H4 (cell line): ENCODE data around the gene KCNQ2. TPM values are rescaled to one million over a fixed set of nuclear protein-coding genes. Genes with fewer than 3 reads are reported as not detected.

Source experiments
- DNase-seq: peaks from one replicate; pipeline ENCODE4 v3.0.0-alpha.2; 2015; ENCODE audit warnings: low spot score
- total RNA-seq: library from RNA; depleted of rRNA; stranded (reverse); fragments of >200 nt; shearing (Covaris generic); gene quantifications from 2 replicates; pipeline ENCODE4 v1.2.3, GENCODE V29; 2014

Gene KCNQ2
- total RNA-seq, 1 experiment from 2014 or later = 6.6 TPM

GRCh38 chr20:63454731-63455567, 17.5 kb downstream of the KCNQ2 start:
- no peak for DNase-seq

DNA sequence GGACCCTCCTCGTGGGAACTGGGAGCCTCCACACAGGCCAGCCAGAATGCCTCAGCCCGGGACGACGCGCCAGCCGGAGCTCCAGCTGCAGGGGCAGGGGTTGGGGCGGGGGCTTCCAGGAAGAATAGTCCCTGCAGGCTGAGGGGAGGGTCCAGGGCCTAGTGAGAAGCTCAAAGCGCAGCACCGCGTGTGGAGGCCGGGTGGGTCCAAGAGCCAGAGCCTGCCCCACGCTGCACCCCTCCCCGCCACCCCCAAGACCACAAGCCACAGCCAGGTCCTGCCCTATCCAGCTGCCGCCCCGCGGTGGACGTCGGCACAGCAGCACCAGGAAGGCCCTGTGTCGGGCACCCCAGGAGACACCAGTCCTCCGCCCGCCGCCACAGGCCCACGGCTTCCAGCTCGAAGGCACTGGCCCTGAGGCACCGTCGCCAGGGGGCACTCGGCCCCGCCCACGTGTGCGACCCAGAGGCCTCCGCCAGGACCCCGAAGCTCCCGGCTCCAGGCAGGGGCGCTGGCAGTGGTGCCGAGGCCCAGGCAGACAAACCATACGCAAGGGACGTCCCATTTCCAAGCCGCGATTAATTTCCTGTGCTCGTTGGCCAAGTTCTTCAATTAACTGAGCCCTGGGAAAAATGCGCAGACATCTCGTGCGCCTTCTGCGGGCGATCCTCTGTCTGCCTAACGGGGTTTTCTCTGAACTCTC, 19.5 kb downstream of the KCNQ2 start:
- no peak for DNase-seq

DNA sequence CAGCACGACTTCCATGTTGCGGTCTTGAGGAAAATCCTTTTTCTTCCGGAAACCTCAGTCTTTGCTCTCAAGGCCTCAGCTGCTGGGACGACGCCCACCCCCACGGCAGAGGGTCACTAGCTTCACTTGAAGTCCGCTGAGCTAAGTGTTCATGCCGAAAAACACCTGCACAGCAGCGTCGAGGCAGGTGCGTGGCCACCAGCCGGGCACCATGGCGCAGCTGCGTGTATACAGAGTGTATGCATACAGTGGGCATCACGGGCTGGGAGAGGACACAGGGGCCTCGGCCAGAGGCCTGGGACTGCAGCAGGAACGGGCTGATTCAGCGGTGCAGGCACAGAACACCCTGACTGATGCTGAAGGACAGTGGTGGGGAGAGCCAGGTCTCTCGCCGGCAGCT, 20.1 kb downstream of the KCNQ2 start:
- no peak for DNase-seq

GRCh38 chr20:63451821-63452220, 20.6 kb downstream of the KCNQ2 start:
- no peak for DNase-seq

GRCh38 chr20:63449796-63450730, 22.4 kb downstream of the KCNQ2 start:
- no peak for DNase-seq

GRCh38 chr20:63449025-63449424, 23.4 kb downstream of the KCNQ2 start:
- DNase-seq = no peak

DNA sequence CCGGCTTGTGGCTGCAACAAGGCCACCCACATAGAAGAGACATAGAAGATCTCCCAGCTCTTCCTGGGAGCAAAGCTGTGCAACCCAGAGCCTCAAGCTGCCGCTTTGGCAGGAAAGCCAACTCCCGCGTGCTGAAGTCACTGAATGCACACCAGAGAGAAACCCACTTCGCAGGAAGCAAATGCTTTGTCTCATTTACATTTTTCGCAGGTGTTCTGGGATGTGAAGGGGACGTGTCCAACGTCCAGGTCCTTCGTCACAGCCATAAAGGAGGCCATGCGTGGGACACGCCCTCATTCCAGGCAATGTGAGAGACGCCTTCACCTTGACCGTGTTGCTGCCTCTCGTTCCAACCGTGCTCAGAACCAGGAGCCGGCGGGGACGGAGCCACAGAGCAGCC, 24.4 kb downstream of the KCNQ2 start:
- no peak for DNase-seq

GRCh38 chr20:63447320-63447719, 25.1 kb downstream of the KCNQ2 start:
- DNase-seq = no peak

DNA sequence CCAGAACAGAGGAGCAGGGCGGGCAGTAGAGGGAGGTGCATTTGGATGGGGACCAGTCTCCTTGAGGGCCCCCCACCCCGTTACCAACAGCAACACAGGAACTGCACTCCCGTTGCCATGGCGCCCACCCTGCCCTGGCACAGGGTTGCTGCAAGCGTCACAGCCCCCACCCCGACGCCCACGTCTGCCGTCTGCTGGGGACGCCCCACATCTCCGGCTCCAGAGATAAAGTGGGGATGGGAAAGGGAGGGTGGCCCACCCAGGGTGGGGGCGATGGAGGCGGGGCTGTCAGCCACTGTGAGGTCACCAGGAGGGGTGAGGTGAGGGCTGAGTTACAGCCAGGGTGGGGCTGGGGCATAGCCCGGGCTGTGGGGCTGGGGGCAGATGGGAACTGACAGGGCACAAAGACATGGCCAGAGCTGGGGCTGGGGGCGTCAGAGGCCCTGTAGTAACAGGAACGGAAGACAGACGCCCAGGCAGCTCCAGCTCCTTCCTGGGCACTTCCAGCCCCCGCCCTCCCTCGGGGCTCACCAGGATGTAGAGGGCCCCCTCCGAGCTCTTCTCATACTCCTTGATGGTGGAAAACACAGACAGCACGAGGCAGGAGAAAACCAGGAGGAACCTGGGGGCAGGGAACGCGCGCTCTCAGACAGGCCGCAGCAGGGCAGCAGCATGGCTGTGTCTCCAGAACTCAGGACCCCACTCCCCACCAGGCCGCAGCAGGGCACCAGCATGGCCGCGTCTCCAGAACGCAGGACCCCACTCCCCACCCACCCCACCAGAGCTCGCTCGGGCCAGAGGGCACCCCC, 26.0 kb downstream of the KCNQ2 start:
- DNase-seq = no peak

GRCh38 chr20:63445075-63445734, 27.2 kb downstream of the KCNQ2 start:
- DNase-seq = no peak

GRCh38 chr20:63444548-63444947, 27.9 kb downstream of the KCNQ2 start:
- DNase-seq = no peak

DNA sequence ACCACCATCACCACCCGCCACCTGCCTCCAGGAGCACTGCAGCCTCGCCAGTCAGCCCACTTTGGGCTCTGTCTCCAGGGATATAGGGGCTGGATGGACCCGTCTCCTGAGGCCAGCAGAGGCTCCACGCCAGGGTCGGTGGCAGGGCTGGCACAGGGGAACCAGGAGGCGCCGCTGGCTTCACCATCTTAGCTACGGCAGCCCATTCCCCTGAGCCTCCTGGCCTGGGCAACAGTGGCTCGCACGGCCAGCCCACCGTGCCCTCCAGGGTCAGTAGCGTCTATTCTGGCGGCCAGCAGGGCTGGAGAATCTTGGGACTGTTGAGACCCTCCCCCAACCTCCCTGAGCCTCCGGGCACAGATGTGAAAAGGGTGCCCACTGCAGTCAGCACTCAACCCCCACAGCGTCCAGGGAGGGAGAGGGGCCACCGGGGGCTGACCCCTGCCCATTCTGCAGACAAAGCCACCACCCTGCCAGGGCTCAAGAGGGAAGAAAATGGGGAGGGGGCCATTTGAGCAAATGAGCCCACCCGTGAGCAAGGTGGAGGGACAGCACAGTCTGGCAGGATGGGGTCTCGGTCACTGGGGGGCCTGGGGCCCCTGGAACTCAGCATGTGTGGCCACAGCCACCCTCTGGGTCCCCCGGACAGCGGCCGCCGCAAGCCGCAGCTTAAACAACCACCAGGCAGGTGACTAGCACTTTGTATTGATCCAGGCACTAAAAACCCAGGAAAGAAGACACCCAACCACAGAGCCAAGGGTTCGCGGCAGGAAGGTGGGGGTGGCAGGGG, 28.7 kb downstream of the KCNQ2 start:
- no peak for DNase-seq

DNA sequence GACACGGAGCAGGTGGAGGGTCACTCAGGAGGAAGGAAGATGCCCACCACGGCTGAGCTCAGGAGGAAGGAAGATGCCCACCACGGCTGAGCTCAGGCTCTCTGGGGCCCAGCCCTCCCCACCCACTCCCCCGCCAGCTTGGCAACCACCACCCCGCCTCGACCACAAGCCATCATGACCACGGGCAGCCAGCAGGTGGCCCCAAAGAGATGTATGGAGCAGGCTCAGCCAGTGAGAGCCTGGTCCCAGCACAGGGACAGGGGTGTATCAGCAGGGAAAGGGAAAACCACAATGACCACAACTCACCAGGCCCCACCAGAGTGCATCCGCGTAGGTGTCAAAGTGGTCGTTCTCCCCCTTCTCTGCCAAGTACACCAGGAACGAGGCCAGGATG, 30.4 kb downstream of the KCNQ2 start:
- DNase-seq = peak; percentile 58

GRCh38 chr20:63441136-63442099, 31.0 kb downstream of the KCNQ2 start:
- no peak for DNase-seq

DNA sequence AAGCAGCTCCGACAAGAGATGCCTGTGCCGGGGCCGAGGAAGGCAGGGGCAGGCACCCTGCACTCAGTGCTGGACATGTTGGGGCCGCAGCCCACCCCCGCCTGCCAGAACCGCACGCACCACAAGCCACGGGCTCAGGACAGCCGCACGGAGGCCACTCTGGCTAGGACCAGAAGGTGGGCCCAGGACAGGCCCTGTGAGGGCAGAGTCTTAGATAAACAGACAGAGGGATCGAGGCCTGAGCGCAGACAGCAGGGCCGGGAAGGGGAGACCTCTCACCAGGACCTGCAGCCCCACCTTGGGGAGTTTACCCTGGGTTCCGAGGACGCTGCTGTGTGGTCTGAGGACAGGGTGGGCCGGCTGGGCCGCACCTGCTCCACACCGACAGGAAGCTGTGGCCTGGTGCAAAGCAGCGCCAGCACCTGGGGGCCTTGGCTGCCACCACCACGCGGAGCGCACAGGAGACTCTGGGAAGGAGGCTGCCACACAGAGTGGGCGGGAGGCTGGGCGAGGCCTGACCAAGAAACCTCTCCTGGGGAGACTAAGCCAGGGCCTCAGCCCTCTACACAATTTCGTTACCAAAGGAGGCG, 32.0 kb downstream of the KCNQ2 start:
- no peak for DNase-seq

- DNase-seq = no peak
Measured at GRCh38 chr20:63439866-63440265, 32.6 kb downstream of the KCNQ2 start.

GRCh38 chr20:63438121-63438520, 34.3 kb downstream of the KCNQ2 start:
- no peak for DNase-seq

- no peak for DNase-seq
Measured at GRCh38 chr20:63435552-63435951, 36.9 kb downstream of the KCNQ2 start.
